Activated naive CD4-positive, alpha-beta T cell treated with anti-CD3 and anti-CD28 coated beads, Interleukin-2, amount 50 U/mL, for 16 hours (primary cell): ENCODE results near the gene OMP.
"Not testable (repeated sequence)": the region's sequence is repeated elsewhere in the genome, so short reads cannot be mapped to it uniquely, and the experiment has no call there.

Experiments
- DNase-seq: peaks from one replicate; pipeline ENCODE4 v3.0.0-alpha.2; 2020

Gene OMP

GRCh38 chr11:77088236-77089003 is 14.2 kb upstream of the OMP start:
- no peak for DNase-seq

- no peak for DNase-seq
Measured at GRCh38 chr11:77089004-77089545, 13.6 kb upstream of the OMP start.

GRCh38 chr11:77090046-77090372 is 12.6 kb upstream of the OMP start:
- no peak for DNase-seq

GRCh38 chr11:77090373-77091111 is 12.1 kb upstream of the OMP start:
- DNase-seq: no peak

GRCh38 chr11:77091146-77091940 is 11.3 kb upstream of the OMP start:
- DNase-seq: peak; percentile 79

GRCh38 chr11:77092382-77092781 is 10.3 kb upstream of the OMP start:
- DNase-seq: no peak

- DNase-seq: no peak
Measured at GRCh38 chr11:77093056-77093891, 9.4 kb upstream of the OMP start.

GRCh38 chr11:77093987-77094840 is 8.4 kb upstream of the OMP start:
- DNase-seq: no peak

- no peak for DNase-seq
Measured at GRCh38 chr11:77094841-77095365, 7.7 kb upstream of the OMP start.

- DNase-seq: no peak
Measured at GRCh38 chr11:77095551-77096490, 6.8 kb upstream of the OMP start.

GRCh38 chr11:77096591-77097019 is 6.0 kb upstream of the OMP start:
- DNase-seq: no peak

GRCh38 chr11:77097180-77097579 is 5.5 kb upstream of the OMP start:
- not testable (repeated sequence) for DNase-seq

- DNase-seq: no peak
Measured at GRCh38 chr11:77100166-77101042, 2.2 kb upstream of the OMP start.

- no peak for DNase-seq
Measured at GRCh38 chr11:77101043-77101537, 1.6 kb upstream of the OMP start.

- no peak for DNase-seq
Measured at GRCh38 chr11:77103319-77103718, 679 bp downstream of the OMP start.

- no peak for DNase-seq
Measured at GRCh38 chr11:77104727-77105126, 2.1 kb downstream of the OMP start.

- no peak for DNase-seq
Measured at GRCh38 chr11:77106321-77106720, 3.7 kb downstream of the OMP start.

- DNase-seq: no peak
Measured at GRCh38 chr11:77106759-77107158, 4.1 kb downstream of the OMP start.

- no peak for DNase-seq
Measured at GRCh38 chr11:77107950-77108349, 5.3 kb downstream of the OMP start.
